OCI-M2 (cell line): ENCODE measurements around the gene CDC42BPA.

Source experiments
- DNase-seq: peaks from one replicate; lab custom pipeline; 2025; ENCODE audit not compliant: unreplicated experiment; lab: John Stamatoyannopoulos, UW

The CDC42BPA gene

GRCh38 chr1:226995365-226996332 is 322.6 kb downstream of the CDC42BPA start:
- DNase-seq, result no peak

GRCh38 chr1:226994586-226995364 is 323.5 kb downstream of the CDC42BPA start:
- no peak for DNase-seq

- no peak for DNase-seq
Observed at GRCh38 chr1:226993814-226994585, 324.3 kb downstream of the CDC42BPA start.

- DNase-seq, result no peak
Observed at GRCh38 chr1:226991920-226992319, 326.4 kb downstream of the CDC42BPA start.

- no peak for DNase-seq
Observed at GRCh38 chr1:226990133-226990716, 328.1 kb downstream of the CDC42BPA start.

- DNase-seq, result no peak
Observed at GRCh38 chr1:226989085-226989920, 329.0 kb downstream of the CDC42BPA start.

GRCh38 chr1:226988334-226988666 is 330.0 kb downstream of the CDC42BPA start:
- DNase-seq, result no peak

GRCh38 chr1:226987623-226988333 is 330.5 kb downstream of the CDC42BPA start:
- DNase-seq, result no peak

- DNase-seq, result no peak
Observed at GRCh38 chr1:226987179-226987536, 331.1 kb downstream of the CDC42BPA start.

GRCh38 chr1:226986496-226987178 is 331.7 kb downstream of the CDC42BPA start:
- DNase-seq, result no peak

GRCh38 chr1:226985839-226986463 is 332.3 kb downstream of the CDC42BPA start:
- DNase-seq, result no peak

- DNase-seq, result no peak
Observed at GRCh38 chr1:226985239-226985838, 333.0 kb downstream of the CDC42BPA start.

- no peak for DNase-seq
Observed at GRCh38 chr1:226984521-226985238, 333.6 kb downstream of the CDC42BPA start.

GRCh38 chr1:226983992-226984364 is 334.3 kb downstream of the CDC42BPA start:
- DNase-seq, result no peak

GRCh38 chr1:226983247-226983991 is 334.9 kb downstream of the CDC42BPA start:
- DNase-seq, result no peak

- DNase-seq, result no peak
Observed at GRCh38 chr1:226982451-226983177, 335.7 kb downstream of the CDC42BPA start.
